ENCODE measurements around the gene IKBIP.
"Not testable (repeated sequence)": the region's sequence is repeated elsewhere in the genome, so short reads cannot be mapped to it uniquely, and the experiment has no call there.

The IKBIP gene

DNA sequence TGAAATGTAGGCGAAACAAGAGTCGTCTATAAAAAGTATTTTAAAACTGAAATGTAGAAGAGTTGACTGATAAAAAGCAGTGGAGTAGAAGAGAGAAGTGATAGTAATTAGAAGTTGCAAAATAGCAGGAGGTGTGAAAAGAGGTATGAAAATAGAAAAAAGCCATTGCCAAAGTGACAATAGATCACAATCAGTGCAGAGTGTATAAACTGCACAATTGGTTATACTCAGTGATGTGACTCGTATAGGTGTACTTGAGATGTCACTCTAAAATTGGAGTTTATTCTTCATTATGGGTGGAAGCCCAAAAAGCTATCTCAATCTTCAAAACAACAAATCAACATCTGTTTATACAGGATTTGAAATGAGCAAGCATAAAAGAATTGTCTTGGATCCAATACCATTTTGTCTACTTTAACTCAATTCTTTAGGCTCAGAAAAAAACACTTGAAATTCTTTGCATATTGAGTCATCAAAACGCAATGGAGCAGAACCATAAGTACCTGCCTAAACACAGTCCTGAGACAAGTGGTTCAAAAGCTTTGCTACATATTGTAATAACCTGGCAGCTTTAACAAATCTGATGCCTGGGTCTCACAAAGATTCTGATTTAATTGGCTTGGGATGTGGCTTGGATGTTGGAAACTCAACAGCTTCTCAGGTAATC, 8.8 kb downstream of the IKBIP start:
- DNase-seq, result no peak

GRCh38 chr12:98618952-98619351, 25.6 kb downstream of the IKBIP start:
- DNase-seq, result no peak

DNA sequence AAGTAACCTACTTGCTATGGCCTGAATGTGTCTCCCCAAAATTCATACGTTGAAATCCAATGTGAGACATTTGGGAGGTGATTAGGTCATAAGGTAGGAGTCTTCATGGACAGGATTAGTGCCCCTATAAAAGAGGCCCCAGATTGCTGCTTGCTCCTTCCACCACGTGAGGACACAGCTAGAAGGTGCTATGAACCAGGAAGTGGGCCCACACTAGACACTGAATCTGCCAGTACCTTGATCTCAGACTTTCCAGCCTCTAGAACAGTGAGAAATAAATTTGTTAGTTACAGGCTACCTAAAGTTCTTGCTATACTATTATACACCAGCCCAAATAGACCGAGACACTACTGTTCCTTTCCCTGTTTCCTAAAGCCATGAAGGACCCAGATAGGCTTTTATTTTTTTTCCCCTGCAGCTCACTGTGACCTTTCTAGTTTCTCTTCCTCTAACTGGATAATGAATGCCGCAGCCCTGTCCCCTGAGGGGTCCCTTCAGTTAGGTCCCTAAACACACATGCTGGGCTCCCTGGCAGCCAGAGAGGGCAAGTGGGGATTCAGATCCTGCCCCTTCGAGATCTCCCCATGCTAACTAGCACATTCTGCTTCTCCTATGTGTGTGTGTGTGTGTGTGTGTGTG, 31.8 kb downstream of the IKBIP start:
- DNase-seq, result no peak

DNA sequence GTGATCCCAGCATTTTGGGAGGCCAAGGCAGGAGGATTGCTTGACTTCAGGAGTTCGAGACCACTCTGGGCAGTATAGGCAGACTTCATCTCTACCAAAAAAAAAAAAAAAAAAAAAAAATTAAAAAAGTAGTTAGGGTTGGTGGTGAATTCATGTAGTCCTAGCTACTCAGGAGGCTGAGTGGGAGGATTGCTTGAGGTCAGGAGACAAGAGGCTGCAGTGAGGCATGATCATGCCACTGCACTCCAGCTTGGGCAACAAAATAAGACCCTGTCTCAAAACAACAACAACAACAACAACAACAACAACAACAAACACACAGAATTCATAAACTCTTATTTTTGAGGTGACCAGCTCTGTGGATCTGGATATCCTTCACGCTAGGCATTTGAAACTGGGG, 34.0 kb downstream of the IKBIP start:
- no peak for DNase-seq

DNA sequence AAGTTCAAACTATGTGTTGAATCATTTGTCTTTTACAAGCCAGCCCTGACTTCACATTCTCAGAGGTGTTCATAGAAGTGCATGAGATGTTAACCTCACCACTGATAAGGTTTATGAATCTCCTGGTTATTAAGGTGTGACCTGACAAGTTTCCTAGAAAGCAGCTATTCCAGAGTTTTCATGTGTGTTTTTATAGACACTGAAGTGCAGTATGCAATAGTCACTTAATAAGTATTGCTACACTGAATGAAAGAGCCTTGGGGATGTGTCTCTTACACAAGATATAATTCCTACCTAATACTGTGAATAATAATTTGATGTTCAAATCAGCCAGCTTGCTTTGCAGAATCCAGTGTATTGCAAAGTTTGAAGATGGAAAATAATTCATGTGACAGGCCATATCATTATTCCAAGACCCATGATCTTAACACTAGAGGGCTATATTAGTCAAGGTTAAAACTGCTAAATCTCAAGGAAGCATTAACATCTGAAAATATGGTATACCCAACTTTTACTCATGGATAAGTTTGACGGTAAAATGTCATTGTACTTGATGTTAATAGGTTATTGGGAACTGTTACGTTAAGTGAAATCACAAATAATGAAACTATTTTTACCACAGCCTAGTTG, 38.1 kb downstream of the IKBIP start:
- no peak for DNase-seq

DNA sequence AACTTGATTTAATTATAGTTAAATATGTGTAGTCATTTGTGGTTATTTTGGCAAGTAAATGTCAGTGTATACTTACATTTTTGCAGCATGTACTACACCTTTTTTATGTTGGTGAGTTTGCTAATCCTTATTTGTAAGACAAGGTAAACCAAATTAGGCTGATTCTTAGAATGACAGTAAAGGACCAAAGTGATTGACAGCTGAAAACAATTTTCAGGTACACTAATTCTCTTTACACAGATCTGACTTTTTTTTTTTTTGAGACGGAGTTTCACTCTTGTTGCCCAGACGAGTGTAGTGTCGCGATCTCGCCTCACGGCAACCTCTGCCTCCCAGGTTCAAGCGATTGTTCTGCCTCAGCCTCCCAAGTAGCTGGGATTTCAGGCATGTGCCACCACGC, 42.7 kb downstream of the IKBIP start:
- DNase-seq, result no peak

- not testable (repeated sequence) for DNase-seq
Observed at GRCh38 chr12:98597313-98597712, 47.3 kb downstream of the IKBIP start.

- no peak for DNase-seq
Observed at GRCh38 chr12:98595243-98595988, 49.2 kb downstream of the IKBIP start.

GRCh38 chr12:98594050-98594835, 50.3 kb downstream of the IKBIP start:
- DNase-seq, result no peak

GRCh38 chr12:98593351-98594049, 51.1 kb downstream of the IKBIP start, which contains the start of gene SLC25A3:
SLC25A3 (plus strand) TSS chr12:98593686; CDS start chr12:98593979, 293 bp downstream.
- peak; percentile 46 for DNase-seq

- DNase-seq, result no peak
Observed at GRCh38 chr12:98592825-98593322, 51.7 kb downstream of the IKBIP start.

GRCh38 chr12:98591209-98591608, 53.4 kb downstream of the IKBIP start:
- no peak for DNase-seq

DNA sequence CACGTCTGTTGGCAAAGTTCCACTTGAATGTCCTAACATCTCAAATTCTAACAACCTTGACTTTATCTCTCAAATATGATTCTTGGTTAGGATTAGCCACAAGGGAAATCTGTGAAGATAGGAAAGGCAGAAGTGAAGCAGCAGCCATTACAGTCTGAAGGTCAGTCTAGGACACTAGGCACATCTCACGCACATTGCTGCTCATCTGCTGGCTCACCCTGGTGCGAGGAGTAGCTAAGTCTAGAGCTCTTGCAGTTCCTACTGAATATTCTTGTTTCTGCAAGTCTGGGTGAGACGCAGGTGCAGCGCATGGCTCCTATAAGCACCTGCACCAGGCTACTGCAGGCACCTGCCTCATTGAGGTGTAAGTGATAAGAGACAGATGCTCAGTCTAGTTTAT, 57.5 kb downstream of the IKBIP start:
- DNase-seq, result no peak

DNA sequence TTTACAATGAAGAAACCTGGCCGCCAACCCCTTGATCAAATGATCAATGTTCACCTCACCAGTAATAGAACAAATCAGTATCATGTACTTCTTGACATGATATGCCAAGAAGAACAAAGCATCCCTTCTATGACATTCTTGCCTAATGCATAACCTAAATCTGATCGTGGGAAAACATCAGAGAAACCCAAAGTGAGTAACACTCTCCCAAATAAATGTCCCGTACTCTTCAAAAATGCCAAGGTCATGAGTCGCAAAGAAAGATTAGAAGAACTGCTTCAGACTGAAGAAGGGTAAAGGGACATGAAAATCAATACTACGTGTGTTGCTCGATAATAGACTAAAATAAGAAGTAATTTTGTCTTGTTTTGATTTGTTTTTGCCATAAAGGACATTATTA, 62.5 kb downstream of the IKBIP start:
- DNase-seq, result no peak

DNA sequence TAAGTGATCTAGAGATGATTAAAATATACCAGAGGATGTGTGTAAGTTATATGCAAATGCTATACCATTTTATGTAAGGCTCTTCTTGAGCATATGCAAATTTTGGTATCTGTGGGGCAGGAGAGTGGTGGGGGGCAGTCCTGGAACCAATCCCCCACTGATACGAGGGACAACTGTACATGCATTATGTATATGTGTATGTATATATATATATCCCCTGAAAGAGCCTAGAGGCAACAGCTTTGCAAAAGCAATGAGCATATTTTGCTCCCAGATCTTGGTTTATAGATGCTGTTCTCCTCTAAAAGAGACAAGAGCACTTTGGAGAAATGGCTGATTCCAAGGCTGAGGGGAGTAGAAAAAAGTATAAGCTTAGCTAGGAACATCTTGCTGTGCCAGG, 63.5 kb downstream of the IKBIP start:
- no peak for DNase-seq

DNA sequence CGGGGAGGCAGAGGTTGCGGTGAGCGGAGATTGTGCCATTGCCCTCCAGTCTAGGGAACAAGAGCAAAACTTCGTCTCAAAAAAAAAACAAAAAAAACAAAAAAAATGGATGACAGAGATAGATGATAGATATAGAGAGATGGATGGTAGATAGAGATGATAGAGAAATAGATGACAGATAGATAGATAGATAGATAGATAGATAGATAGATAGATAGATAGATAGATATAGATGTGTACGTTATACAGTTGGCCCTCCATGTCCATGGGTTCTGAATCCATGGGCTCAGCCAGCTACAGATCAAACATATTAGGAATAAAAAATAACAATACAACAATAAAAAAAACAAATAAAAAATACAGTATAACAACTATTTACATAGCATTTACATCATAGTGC, 63.9 kb downstream of the IKBIP start:
- DNase-seq, result no peak

- DNase-seq, result no peak
Observed at GRCh38 chr12:98579835-98580234, 64.8 kb downstream of the IKBIP start.

GRCh38 chr12:98579347-98579746, 65.2 kb downstream of the IKBIP start:
- DNase-seq, result no peak

GRCh38 chr12:98578821-98579220, 65.8 kb downstream of the IKBIP start:
- DNase-seq, result no peak

GRCh38 chr12:98578392-98578791, 66.2 kb downstream of the IKBIP start:
- DNase-seq, result no peak

DNA sequence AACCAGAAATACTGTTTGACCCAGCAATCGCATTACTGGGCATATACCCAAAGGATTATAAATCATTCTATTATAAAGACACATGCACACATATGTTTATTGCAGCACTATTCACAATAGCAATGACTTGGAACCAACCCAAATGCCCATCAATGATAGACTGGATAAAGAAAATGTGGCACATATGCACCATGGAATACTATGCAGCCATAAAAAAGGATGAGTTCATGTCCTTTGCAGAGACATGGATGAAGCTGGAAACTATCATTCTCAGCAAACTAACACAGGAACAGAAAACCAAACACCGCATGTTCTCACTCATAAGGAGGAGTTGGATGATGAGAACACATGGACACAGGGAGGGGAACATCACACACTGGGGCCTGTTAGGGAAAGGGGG, 67.8 kb downstream of the IKBIP start:
- DNase-seq, result not testable (repeated sequence)

GRCh38 chr12:98575013-98575412, 69.6 kb downstream of the IKBIP start:
- no peak for DNase-seq

All from cortex of kidney (tissue), 1 donor.